Activated CD4-positive, alpha-beta T cell treated with anti-CD3 and anti-CD28 coated beads, Interleukin-2, amount 10 ng/mL, durations not matched to agents 7 days and 5 days (primary cell): ENCODE results near the gene FLRT2. TPM values are rescaled to one million over a fixed set of nuclear protein-coding genes. Genes with fewer than 3 reads are reported as not detected.

ENCODE experiments used
- CTCF ChIA-PET: fragments of 350-600 bp; sonication (Branson Sonifier 250); formaldehyde crosslinking; loops from one replicate; lab custom pipeline; 2021; ENCODE audit warnings: antibody characterized with exemption; lab: Charles Lee
- POLR2A ChIA-PET: fragments of 350-600 bp; sonication (Branson Sonifier 250); formaldehyde crosslinking; loops from one replicate; lab custom pipeline; 2021; ENCODE audit warnings: antibody characterized with exemption; lab: Charles Lee
- DNase-seq: peaks from one replicate; pipeline ENCODE4 v3.0.0-alpha.2; 2020
- H3K27ac Mint-ChIP-seq: one replicate; pipeline ENCODE4 v1.8.0; 2021; ENCODE audit warnings: mild to moderate bottlenecking, moderate library complexity, mixed read lengths
- H3K27me3 Mint-ChIP-seq: one replicate; pipeline ENCODE4 v1.8.0; 2021; ENCODE audit warnings: mixed read lengths
- H3K36me3 Mint-ChIP-seq: one replicate; pipeline ENCODE4 v1.8.0; 2021; ENCODE audit warnings: low read depth, mixed read lengths
- H3K4me1 Mint-ChIP-seq: one replicate; pipeline ENCODE4 v1.8.0; 2021; ENCODE audit warnings: mixed read lengths
- H3K4me3 Mint-ChIP-seq: one replicate; pipeline ENCODE4 v1.8.0; 2021; ENCODE audit warnings: mild to moderate bottlenecking, moderate library complexity, mixed read lengths
- H3K9me3 Mint-ChIP-seq: one replicate; pipeline ENCODE4 v1.8.0; 2021; ENCODE audit warnings: mixed read lengths
- total RNA-seq, 2 experiments: library from RNA; stranded (reverse); gene quantifications; one replicate each; pipeline ENCODE4 v1.2.3, GENCODE V29; 2021

FLRT2 gene
- total RNA-seq, 2 experiments from 2014 or later, result not detected

- H3K36me3 Mint-ChIP-seq, result no peaks in the 10 kb centered on the region
- no peaks in the 10 kb centered on the region for H3K9me3 Mint-ChIP-seq
- H3K4me1 Mint-ChIP-seq, result no peaks in the 10 kb centered on the region
- POLR2A ChIA-PET, result no interaction called here
- H3K27ac Mint-ChIP-seq, result no peak overlapping the region
- H3K4me3 Mint-ChIP-seq, result no peak overlapping the region
- no peaks in the 10 kb centered on the region for H3K27me3 Mint-ChIP-seq
- CTCF ChIA-PET, result no interaction called here
- DNase-seq, result no peak
Observed at GRCh38 chr14:85519661-85520305, 10.2 kb upstream of the FLRT2 start.

- H3K27me3 Mint-ChIP-seq, result peaks cover 4% of the 10 kb centered on the region
- H3K4me3 Mint-ChIP-seq, result no peak overlapping the region
- no peak overlapping the region for H3K27ac Mint-ChIP-seq
- H3K4me1 Mint-ChIP-seq, result no peaks in the 10 kb centered on the region
- POLR2A ChIA-PET, result no interaction called here
- DNase-seq, result no peak
- no peaks in the 10 kb centered on the region for H3K9me3 Mint-ChIP-seq
- no peaks in the 10 kb centered on the region for H3K36me3 Mint-ChIP-seq
- CTCF ChIA-PET, result no interaction called here
Observed at GRCh38 chr14:85520581-85520980, 9.4 kb upstream of the FLRT2 start.

GRCh38 chr14:85523624-85524023 lies 6.3 kb upstream of the FLRT2 start:
- CTCF ChIA-PET, result no interaction called here
- no peak overlapping the region for H3K4me3 Mint-ChIP-seq

GRCh38 chr14:85527006-85527405 lies 2.9 kb upstream of the FLRT2 start:
- Mint-ChIP-seq H3K27me3 (peaks cover 48% of the 10 kb centered on the region), H3K36me3 (peaks cover 1% of the 10 kb centered on the region), H3K27ac (no peak overlapping the region), H3K9me3 (peaks cover 2% of the 10 kb centered on the region), H3K4me1 (peaks cover 6% of the 10 kb centered on the region), H3K4me3 (no peak overlapping the region)
- POLR2A ChIA-PET, result no interaction called here
- DNase-seq, result no peak
- CTCF ChIA-PET, result no interaction called here

More at GRCh38 chr14:85523624-85524023, 6.3 kb upstream of the FLRT2 start:
- Mint-ChIP-seq H3K27ac (no peak overlapping the region), H3K36me3 (no peaks in the 10 kb centered on the region), H3K9me3 (no peaks in the 10 kb centered on the region), H3K27me3 (peaks cover 16% of the 10 kb centered on the region), H3K4me1 (no peaks in the 10 kb centered on the region)
- POLR2A ChIA-PET, result no interaction called here
- DNase-seq, result no peak

- ChIA-PET POLR2A (no interaction called here), CTCF (no interaction called here)
- peaks cover 11% of the 10 kb centered on the region for H3K4me1 Mint-ChIP-seq
- peaks cover 54% of the 10 kb centered on the region for H3K27me3 Mint-ChIP-seq
- H3K4me3 Mint-ChIP-seq, result no peak overlapping the region
- H3K9me3 Mint-ChIP-seq, result peaks cover 2% of the 10 kb centered on the region
- peaks cover 1% of the 10 kb centered on the region for H3K36me3 Mint-ChIP-seq
- no peak overlapping the region for H3K27ac Mint-ChIP-seq
- DNase-seq, result no peak
Observed at GRCh38 chr14:85527445-85528035, 2.4 kb upstream of the FLRT2 start.

- DNase-seq, result no peak
- H3K4me3 Mint-ChIP-seq, result no peak overlapping the region
- H3K36me3 Mint-ChIP-seq, result peaks cover 1% of the 10 kb centered on the region
- H3K27me3 Mint-ChIP-seq, result peaks cover 58% of the 10 kb centered on the region
- CTCF ChIA-PET, result no interaction called here
- H3K27ac Mint-ChIP-seq, result no peak overlapping the region
- POLR2A ChIA-PET, result no interaction called here
- peaks cover 2% of the 10 kb centered on the region for H3K9me3 Mint-ChIP-seq
- peaks cover 11% of the 10 kb centered on the region for H3K4me1 Mint-ChIP-seq
Observed at GRCh38 chr14:85528080-85528896, 1.7 kb upstream of the FLRT2 start.

- peaks cover 11% of the 10 kb centered on the region for H3K4me1 Mint-ChIP-seq
Observed at GRCh38 chr14:85528897-85529631, 880 bp upstream of the FLRT2 start.

GRCh38 chr14:85530626-85531025 lies 682 bp downstream of the FLRT2 start:
- no peak overlapping the region for H3K27ac Mint-ChIP-seq

More at GRCh38 chr14:85528897-85529631, 880 bp upstream of the FLRT2 start:
- no peak for DNase-seq
- Mint-ChIP-seq H3K27me3 (peaks cover 61% of the 10 kb centered on the region), H3K36me3 (peaks cover 1% of the 10 kb centered on the region), H3K4me3 (no peak overlapping the region), H3K27ac (no peak overlapping the region), H3K9me3 (peaks cover 2% of the 10 kb centered on the region)
- POLR2A ChIA-PET, result no interaction called here
- CTCF ChIA-PET, result no interaction called here

GRCh38 chr14:85531141-85531586 lies 1.2 kb downstream of the FLRT2 start:
- H3K9me3 Mint-ChIP-seq, result peaks cover 2% of the 10 kb centered on the region
- ChIA-PET POLR2A (no interaction called here), CTCF (no interaction called here)
- peaks cover 76% of the 10 kb centered on the region for H3K27me3 Mint-ChIP-seq
- H3K27ac Mint-ChIP-seq, result no peak overlapping the region
- H3K4me1 Mint-ChIP-seq, result peaks cover 11% of the 10 kb centered on the region
- H3K36me3 Mint-ChIP-seq, result peaks cover 1% of the 10 kb centered on the region
- no peak for DNase-seq
- no peak overlapping the region for H3K4me3 Mint-ChIP-seq

More at GRCh38 chr14:85530626-85531025, 682 bp downstream of the FLRT2 start:
- DNase-seq, result no peak
- Mint-ChIP-seq H3K36me3 (peaks cover 1% of the 10 kb centered on the region), H3K4me1 (peaks cover 11% of the 10 kb centered on the region), H3K9me3 (peaks cover 2% of the 10 kb centered on the region), H3K4me3 (peak overlapping the region; percentile 16), H3K27me3 (peaks cover 72% of the 10 kb centered on the region)
- ChIA-PET POLR2A (no interaction called here), CTCF (no interaction called here)

- peak overlapping the region; percentile 38 for H3K4me3 Mint-ChIP-seq
- peak; percentile 7 for DNase-seq
Observed at GRCh38 chr14:85531587-85532373, 1.8 kb downstream of the FLRT2 start.

GRCh38 chr14:85532374-85533022 lies 2.6 kb downstream of the FLRT2 start:
- H3K27me3 Mint-ChIP-seq, result peaks cover 77% of the 10 kb centered on the region
- H3K4me1 Mint-ChIP-seq, result peaks cover 11% of the 10 kb centered on the region
- CTCF ChIA-PET, result no interaction called here
- H3K27ac Mint-ChIP-seq, result peak overlapping the region; percentile 19
- DNase-seq, result no peak
- peaks cover 1% of the 10 kb centered on the region for H3K36me3 Mint-ChIP-seq
- POLR2A ChIA-PET, result no interaction called here
- H3K9me3 Mint-ChIP-seq, result peaks cover 2% of the 10 kb centered on the region
- no peak overlapping the region for H3K4me3 Mint-ChIP-seq

More at GRCh38 chr14:85531587-85532373, 1.8 kb downstream of the FLRT2 start:
- no peak overlapping the region for H3K27ac Mint-ChIP-seq
- H3K36me3 Mint-ChIP-seq, result peaks cover 1% of the 10 kb centered on the region
- ChIA-PET CTCF (no interaction called here), POLR2A (no interaction called here)
- H3K4me1 Mint-ChIP-seq, result peaks cover 11% of the 10 kb centered on the region
- peaks cover 2% of the 10 kb centered on the region for H3K9me3 Mint-ChIP-seq
- H3K27me3 Mint-ChIP-seq, result peaks cover 77% of the 10 kb centered on the region
